Measurements from ENCODE around the gene GNG2.

The GNG2 gene

DNA sequence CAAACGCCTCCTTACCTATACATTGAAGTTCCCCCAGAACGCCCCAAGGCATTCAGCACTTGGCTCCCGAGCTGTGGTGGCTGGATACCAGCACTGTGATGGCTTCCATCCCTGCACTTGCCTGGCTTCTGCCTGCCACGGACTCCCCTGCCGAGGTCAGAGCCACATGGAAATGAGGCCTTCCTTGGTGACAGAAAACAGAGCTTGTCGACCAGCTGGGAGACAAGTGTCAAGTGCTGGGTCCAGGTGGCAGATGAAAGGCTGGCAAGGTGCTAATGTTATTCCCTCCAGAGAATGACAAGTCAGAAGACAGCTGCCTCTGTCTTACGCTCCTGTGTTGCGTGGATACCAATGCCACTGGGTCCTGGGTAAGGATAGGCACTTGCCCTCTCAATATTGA lies 26.2 kb upstream of the GNG2 start:
- H3F3A ChIP-seq (ENCODE audit: insufficient read depth) = no peaks in the 10 kb centered on the region
- no peaks in the 10 kb centered on the region for H3K9me3 ChIP-seq (ENCODE audit: insufficient read depth, low read length)
- no peaks in the 10 kb centered on the region for H3K27me3 ChIP-seq (ENCODE audit: low read length)
- no peaks in the 10 kb centered on the region for H3K36me3 ChIP-seq (ENCODE audit: low read length)
- H3K4me2 ChIP-seq (ENCODE audit: low read depth, low read length, poor library complexity, severe bottlenecking) = no peak overlapping the region
- no peaks in the 10 kb centered on the region for H3K9me2 ChIP-seq (replicated peaks; ENCODE audit: insufficient read depth, low read length)
- H3K27ac ChIP-seq (ENCODE audit: low read depth, low read length) = no peak overlapping the region
- H3K79me2 ChIP-seq (ENCODE audit: insufficient read depth, low read length) = no peaks in the 10 kb centered on the region
- no peak overlapping the region for H2AFZ ChIP-seq (ENCODE audit: low read depth, low read length, severe bottlenecking)
- H3K9ac ChIP-seq (ENCODE audit: low read length) = no peak overlapping the region
- H4K20me1 ChIP-seq (ENCODE audit: low read depth, low read length) = no peaks in the 10 kb centered on the region
- no peak overlapping the region for H3K4me3 ChIP-seq (ENCODE audit: insufficient read depth, low read length, poor library complexity, severe bottlenecking)
- TF ChIP-seq, protein P1, sequence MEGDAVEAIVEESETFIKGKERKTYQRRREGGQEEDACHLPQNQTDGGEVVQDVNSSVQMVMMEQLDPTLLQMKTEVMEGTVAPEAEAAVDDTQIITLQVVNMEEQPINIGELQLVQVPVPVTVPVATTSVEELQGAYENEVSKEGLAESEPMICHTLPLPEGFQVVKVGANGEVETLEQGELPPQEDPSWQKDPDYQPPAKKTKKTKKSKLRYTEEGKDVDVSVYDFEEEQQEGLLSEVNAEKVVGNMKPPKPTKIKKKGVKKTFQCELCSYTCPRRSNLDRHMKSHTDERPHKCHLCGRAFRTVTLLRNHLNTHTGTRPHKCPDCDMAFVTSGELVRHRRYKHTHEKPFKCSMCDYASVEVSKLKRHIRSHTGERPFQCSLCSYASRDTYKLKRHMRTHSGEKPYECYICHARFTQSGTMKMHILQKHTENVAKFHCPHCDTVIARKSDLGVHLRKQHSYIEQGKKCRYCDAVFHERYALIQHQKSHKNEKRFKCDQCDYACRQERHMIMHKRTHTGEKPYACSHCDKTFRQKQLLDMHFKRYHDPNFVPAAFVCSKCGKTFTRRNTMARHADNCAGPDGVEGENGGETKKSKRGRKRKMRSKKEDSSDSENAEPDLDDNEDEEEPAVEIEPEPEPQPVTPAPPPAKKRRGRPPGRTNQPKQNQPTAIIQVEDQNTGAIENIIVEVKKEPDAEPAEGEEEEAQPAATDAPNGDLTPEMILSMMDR (IDR thresholded peaks at IDR 0.05; ENCODE audit: insufficient read depth, low read length, poor library complexity, severe bottlenecking) = no peak
- TF ChIP-seq EZH2phosphoT487 (conservative IDR thresholded peaks at IDR 0.05; ENCODE audit: low read length) = no peak

DNA sequence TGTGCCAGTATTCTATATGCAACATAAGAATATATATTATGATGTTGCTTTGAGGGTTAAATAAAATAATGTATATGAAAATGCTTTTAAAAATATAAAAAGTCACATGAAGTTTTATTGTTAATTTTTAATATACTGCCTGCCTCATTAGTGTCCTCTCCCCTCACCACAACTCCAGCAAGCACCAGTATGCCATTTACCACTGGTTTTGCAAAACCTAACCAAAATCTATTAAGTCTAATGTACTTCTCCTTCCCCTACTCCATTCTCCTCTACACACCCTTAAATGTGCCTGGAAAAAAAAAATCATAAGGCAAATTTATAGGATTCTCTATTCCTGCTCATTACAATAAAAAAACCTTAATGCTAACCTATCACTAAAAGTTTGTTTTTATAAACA lies 24.0 kb upstream of the GNG2 start:
- Histone ChIP-seq H4K20me1 (ENCODE audit: low read depth, low read length) (no peaks in the 10 kb centered on the region), H3K79me2 (ENCODE audit: insufficient read depth, low read length) (no peaks in the 10 kb centered on the region), H3K4me2 (ENCODE audit: low read depth, low read length, poor library complexity, severe bottlenecking) (peak overlapping the region; percentile 3), H3K36me3 (ENCODE audit: low read length) (no peaks in the 10 kb centered on the region), H3K27ac (ENCODE audit: low read depth, low read length) (no peak overlapping the region), H3K9ac (ENCODE audit: low read length) (no peak overlapping the region), H3F3A (ENCODE audit: insufficient read depth) (no peaks in the 10 kb centered on the region), H2AFZ (ENCODE audit: low read depth, low read length, severe bottlenecking) (no peak overlapping the region), H3K27me3 (ENCODE audit: low read length) (no peaks in the 10 kb centered on the region), H3K9me3 (ENCODE audit: insufficient read depth, low read length) (no peaks in the 10 kb centered on the region), H3K9me2 (replicated peaks; ENCODE audit: insufficient read depth, low read length) (no peaks in the 10 kb centered on the region), H3K4me3 (ENCODE audit: insufficient read depth, low read length, poor library complexity, severe bottlenecking) (no peak overlapping the region)
- TF ChIP-seq, protein P1 (IDR thresholded peaks at IDR 0.05; ENCODE audit: insufficient read depth, low read length, poor library complexity, severe bottlenecking) = no peak
- TF ChIP-seq EZH2phosphoT487 (conservative IDR thresholded peaks at IDR 0.05; ENCODE audit: low read length) = no peak

DNA sequence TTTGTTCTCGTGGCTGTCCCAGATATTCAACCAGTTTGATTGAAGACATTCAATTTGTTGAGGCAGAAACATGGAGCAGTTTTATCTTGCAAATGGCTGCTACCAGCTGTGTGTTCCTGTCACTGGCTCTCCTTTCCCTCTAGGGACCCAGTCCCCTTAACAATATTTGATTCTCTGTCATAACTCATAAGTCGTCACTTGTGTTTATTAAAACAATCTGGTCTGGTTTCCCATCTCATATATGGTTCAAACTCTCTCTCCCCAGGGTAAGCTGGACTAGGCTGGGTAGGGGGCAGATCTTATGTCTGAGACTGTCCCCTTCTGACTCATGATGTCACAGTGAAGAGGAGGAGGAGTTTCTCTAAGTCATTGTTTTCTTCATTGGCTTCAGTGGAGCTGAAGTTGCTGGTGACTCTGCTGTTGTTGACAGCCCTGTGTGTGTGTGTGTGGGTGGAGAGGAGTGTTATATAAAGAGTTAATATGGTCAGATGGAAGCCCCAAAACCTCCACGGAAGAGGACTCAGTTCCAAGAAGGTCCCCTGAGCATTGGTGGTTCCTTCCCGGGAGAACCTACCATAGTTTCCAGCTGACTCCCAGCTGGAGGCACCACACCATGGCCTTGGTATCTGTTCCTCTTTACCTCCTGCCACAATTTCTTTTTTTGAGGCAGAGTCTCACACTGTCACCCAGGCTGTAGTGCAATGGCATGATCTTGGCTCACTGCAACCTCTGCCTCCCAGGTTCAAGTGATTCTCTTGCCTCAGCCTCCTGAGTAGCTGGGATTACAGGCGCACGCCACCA lies 16.1 kb upstream of the GNG2 start:
- no peaks in the 10 kb centered on the region for H3K9me3 ChIP-seq (ENCODE audit: insufficient read depth, low read length)
- H2AFZ ChIP-seq (ENCODE audit: low read depth, low read length, severe bottlenecking) = no peak overlapping the region
- H3K36me3 ChIP-seq (ENCODE audit: low read length) = no peaks in the 10 kb centered on the region
- no peaks in the 10 kb centered on the region for H3K9me2 ChIP-seq (replicated peaks; ENCODE audit: insufficient read depth, low read length)
- no peaks in the 10 kb centered on the region for H3K79me2 ChIP-seq (ENCODE audit: insufficient read depth, low read length)
- no peaks in the 10 kb centered on the region for H3K27me3 ChIP-seq (ENCODE audit: low read length)
- no peak overlapping the region for H3K4me3 ChIP-seq (ENCODE audit: insufficient read depth, low read length, poor library complexity, severe bottlenecking)
- H3K9ac ChIP-seq (ENCODE audit: low read length) = no peak overlapping the region
- H3K27ac ChIP-seq (ENCODE audit: low read depth, low read length) = no peak overlapping the region
- no peak overlapping the region for H3K4me2 ChIP-seq (ENCODE audit: low read depth, low read length, poor library complexity, severe bottlenecking)
- H4K20me1 ChIP-seq (ENCODE audit: low read depth, low read length) = no peaks in the 10 kb centered on the region
- peaks cover 26% of the 10 kb centered on the region for H3F3A ChIP-seq (ENCODE audit: insufficient read depth)
- TF ChIP-seq, protein P1 (IDR thresholded peaks at IDR 0.05; ENCODE audit: insufficient read depth, low read length, poor library complexity, severe bottlenecking) = no peak
